K562 (cell line): ENCODE results near the gene KPNA3. TPM values are rescaled to one million over a fixed set of nuclear protein-coding genes. Genes with fewer than 3 reads are reported as not detected.
A peak's percentile ranks its signal among the peaks of the same experiment; 100 is the strongest.

ENCODE experiments used
- ATAC-seq: fragments of 200-7000 bp; cut with Tn5 transposase; 3 replicates; pipeline ENCODE4 v1.9.1; 2020; ENCODE audit warnings: moderate library complexity
- BruUV-seq: library from RNA; stranded (reverse); fragments of 400-500 nt; replicated peaks from 2 replicates; lab custom pipeline; 2021; lab: Mats Ljungman, UMichigan
- CTCF ChIA-PET: fragments of 300-600 bp; formaldehyde crosslinking; extraction: SDS; loops from one replicate; lab custom pipeline; 2021; ENCODE audit warnings: low intra/inter-chr PET ratio; lab: Yijun Ruan, JAX
- POLR2A ChIA-PET: fragments of 300-600, 350-650 bp; sonication (Branson Sonifier 250); formaldehyde crosslinking; extraction: SDS; loops from one replicate; lab custom pipeline; 2021; ENCODE audit warnings: antibody characterized with exemption, inconsistent platforms; lab: Yijun Ruan, JAX
- DNase-seq, 4 experiments: peaks; one replicate each; pipeline versions ENCODE4 v3.0.0 to v3.0.0-alpha.2; 2011 to 2018; ENCODE audit warnings: low spot score in 3 of 4, mixed read lengths in 3 of 4; ENCODE audit errors: extremely low read depth in 1 of 4
- FAIRE-seq: peaks from 2 replicates; lab custom pipeline; 2011; peaks lifted over from hg19 to GRCh38; lab: Jason Lieb, UNC
- H2AFZ ChIP-seq: 2 replicates; pipeline ENCODE4 v1.6.0; 2011; ENCODE audit warnings: low read depth, low read length, control low read depth, inconsistent platforms
- H3K27ac ChIP-seq: fragments of 200-600 bp; 3 replicates; pipeline ENCODE4 v1.8.0; 2011; ENCODE audit warnings: low read depth, mild to moderate bottlenecking, control low read depth, inconsistent platforms, low read length, moderate library complexity, mixed read lengths; ENCODE audit errors: extremely low read depth
- H3K27me3 ChIP-seq, 2 experiments: fragments of 300-600 bp in 1 of 2; 2 replicates in 1 of 2; 3 replicates in 1 of 2; pipeline versions ENCODE4 v1.6.0 to v1.8.0; 2011; ENCODE audit warnings: inconsistent platforms in 2 of 2, low read length in 2 of 2, mild to moderate bottlenecking in 1 of 2, mixed read lengths in 1 of 2, moderate library complexity in 1 of 2; ENCODE audit not compliant: control insufficient read depth in 2 of 2, insufficient read depth in 2 of 2
- H3K36me3 ChIP-seq: fragments of 300-600 bp; 3 replicates; pipeline ENCODE4 v1.8.0; 2011; ENCODE audit warnings: mild to moderate bottlenecking, low read length, inconsistent platforms; ENCODE audit not compliant: control insufficient read depth, insufficient read depth
- H3K4me1 ChIP-seq, 2 experiments: fragments of 200-600 bp in 1 of 2; replicated peaks in 1 of 2; 2 replicates in 1 of 2; 3 replicates in 1 of 2; pipeline versions ENCODE4 v1.5.1 to v1.8.0; 2011; ENCODE audit warnings: inconsistent platforms in 2 of 2, low read length in 2 of 2, mild to moderate bottlenecking in 1 of 2, mixed read lengths in 1 of 2, moderate library complexity in 1 of 2; ENCODE audit not compliant: control insufficient read depth in 2 of 2, insufficient read depth in 2 of 2
- H3K4me2 ChIP-seq: 2 replicates; pipeline ENCODE4 v1.6.1; 2011; ENCODE audit warnings: low read length, control low read depth, inconsistent platforms, mixed read lengths; ENCODE audit not compliant: insufficient read depth
- H3K4me3 ChIP-seq: fragments of 200-600 bp; sonication (generic), shearing (Covaris generic); 2 replicates; pipeline ENCODE4 v1.5.1; 2016; ENCODE audit warnings: control low read depth, inconsistent platforms
- H3K79me2 ChIP-seq: fragments of 200-600 bp; 3 replicates; pipeline ENCODE4 v1.8.0; 2011; ENCODE audit warnings: low read length, inconsistent platforms; ENCODE audit not compliant: control insufficient read depth, insufficient read depth
- H3K9ac ChIP-seq, 2 experiments: 2 replicates each; pipeline versions ENCODE4 v1.6.0 to v1.6.1; 2011; ENCODE audit warnings: low read depth in 2 of 2, low read length in 2 of 2, control low read depth in 1 of 2, inconsistent platforms in 1 of 2, mild to moderate bottlenecking in 1 of 2, mixed read lengths in 1 of 2; ENCODE audit not compliant: insufficient read depth in 1 of 2
- H3K9me1 ChIP-seq: one replicate; pipeline ENCODE4 v1.6.0; 2011; ENCODE audit warnings: inconsistent platforms, mild to moderate bottlenecking, low read length, moderate library complexity; ENCODE audit not compliant: control insufficient read depth, insufficient read depth
- H3K9me3 ChIP-seq: replicated peaks from 2 replicates; pipeline ENCODE4 v1.5.1; 2011; ENCODE audit warnings: low read depth, low read length, inconsistent platforms; ENCODE audit not compliant: control insufficient read depth, insufficient read depth
- H4K20me1 ChIP-seq: replicated peaks from 2 replicates; pipeline ENCODE4 v1.6.1; 2011; ENCODE audit warnings: low read length, inconsistent platforms, mixed read lengths; ENCODE audit not compliant: control insufficient read depth, insufficient read depth
- NFATC3 ChIP-seq: fragments of 450-650 bp; IDR thresholded peaks from 2 replicates; pipeline ENCODE4 v1.6.1; 2017; ENCODE audit warnings: mild to moderate bottlenecking
- SNRNP70 ChIP-seq: fragments of 200-400 bp; formaldehyde crosslinking; optimal IDR thresholded peaks from 2 replicates; pipeline ENCODE3; 2017; ENCODE audit warnings: low read depth, low read length
- STAT5A ChIP-seq: IDR thresholded peaks from 2 replicates; pipeline ENCODE4 v1.6.1; 2012; ENCODE audit warnings: low read length, inconsistent platforms, borderline replicate concordance
- YBX1 ChIP-seq: fragments of 450-650 bp; IDR thresholded peaks from 2 replicates; pipeline ENCODE4 v1.7.1; 2016; ENCODE audit warnings: mild to moderate bottlenecking
- ZNF408 ChIP-seq: fragments of 250-450 bp; sonication (Bioruptor Pico); IDR thresholded peaks from 2 replicates; pipeline ENCODE4 v1.4.0; 2020; ENCODE audit warnings: low read depth, mild to moderate bottlenecking, moderate library complexity
- ZNF41 ChIP-seq: fragments of 250-450 bp; sonication (Bioruptor Pico); conservative IDR thresholded peaks from 2 replicates; pipeline ENCODE4 v1.4.0; 2020; ENCODE audit warnings: mild to moderate bottlenecking
- in situ Hi-C: fragments of 300-500 bp; cut with MboI; formaldehyde crosslinking; loops from 4 replicates; pipeline ENCODE4 v1.15.0; 2018; ENCODE audit warnings: inconsistent platforms, mixed read lengths
- intact Hi-C: fragments of 100-400 bp; cut with micrococcal nuclease; formaldehyde crosslinking; loops from 2 replicates; pipeline ENCODE4 v1.14.2; 2022
- polyA plus RNA-seq, 8 experiments: library from polyadenylated mRNA; depleted of rRNA in 4 of 8; stranded (reverse) in 5 of 8; unstranded in 3 of 8; fragments of >200 nt; fragmentation: Nextera tagmentation in 2 of 8; fragmentation: Illumina TruSeq in 1 of 8; extraction: Ambion mirVana in 2 of 8; extraction: Trizol in 1 of 8; gene quantifications; 2 replicates each; pipeline versions ENCODE4 v1.2.1 to v1.2.3, GENCODE V29; 2011 to 2014; ENCODE audit warnings: inconsistent platforms in 1 of 8, missing spikeins in 1 of 8
- total RNA-seq, 7 experiments: library from RNA; depleted of rRNA in 6 of 7; stranded (reverse); fragments of >200 nt in 6 of 7; fragmentation: Illumina TruSeq in 2 of 7; extraction: Trizol in 2 of 7; gene quantifications; 2 replicates each; pipeline versions ENCODE4 v1.2.1 to v1.2.3, GENCODE V29; 2011 to 2021; ENCODE audit warnings: low replicate concordance in 1 of 7
- TF ChIP-seq, protein P1 (sequence below): sonication (generic); formaldehyde crosslinking; IDR thresholded peaks from 2 replicates; pipeline ENCODE4 v1.8.0; 2022; ENCODE audit warnings: missing genetic modification reagents, mild to moderate bottlenecking, borderline replicate concordance
- TF ChIP-seq, protein P2 (sequence below): fragments of 450-650 bp; IDR thresholded peaks from 2 replicates; pipeline ENCODE4 v1.6.1; 2018; ENCODE audit not compliant: partially characterized antibody
- TF ChIP-seq, protein P3 (sequence below): fragments of 250-450 bp; sonication (Bioruptor Pico); IDR thresholded peaks from 2 replicates; pipeline ENCODE4 v1.4.0; 2020; ENCODE audit warnings: mild to moderate bottlenecking, moderate library complexity

Gene KPNA3
- total and polyA plus RNA-seq, 9 of the 15 experiments (the other 6 are each of a cell fraction or from before 2014, with no cell fraction given) = 8.5 to 23.4 (median 15.7) TPM

DNA sequence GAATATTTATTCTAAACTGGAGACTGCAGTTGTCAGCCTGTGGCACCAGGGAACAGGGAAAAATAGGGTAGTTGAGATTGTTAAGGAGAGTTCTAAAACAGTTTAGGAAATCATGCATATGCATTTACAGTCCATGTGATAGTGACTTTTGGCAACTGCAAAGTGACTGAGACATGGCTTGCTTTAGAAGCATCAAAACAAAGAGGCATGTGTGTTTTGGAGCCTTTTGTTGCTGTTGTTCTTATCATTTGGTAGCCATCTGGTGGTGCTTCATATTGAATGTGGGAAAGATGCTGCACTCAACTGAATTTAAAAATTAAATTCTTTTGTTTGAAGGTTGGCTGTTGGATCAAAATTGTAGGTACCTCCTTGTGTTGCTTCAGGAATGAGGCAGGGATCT is 91.0 kb downstream of the KPNA3 start:
- H3K36me3 ChIP-seq = peaks cover 29% of the 10 kb centered on the region; the same call in 2 of the 3 replicates
- no peaks in the 10 kb centered on the region for H3K27me3 ChIP-seq
- ChIA-PET CTCF (no interaction called here), POLR2A (no interaction called here)
- H2AFZ ChIP-seq = no peak overlapping the region
- H3K4me3 ChIP-seq = no peak overlapping the region
- no peak overlapping the region for H3K27ac ChIP-seq
- intact Hi-C loops (no loop called here), in situ Hi-C loops (no loop called here)
- DNase-seq (no peak), FAIRE-seq (peak; percentile 15), ATAC-seq (no peak)
- no peaks in the 10 kb centered on the region for H3K4me1 ChIP-seq
- H3K79me2 ChIP-seq = no peaks in the 10 kb centered on the region
- TF ChIP-seq ZNF408 (CRISPR knock-in tag) = no peak
- TF ChIP-seq SNRNP70 = no peak
- TF ChIP-seq, protein P1, sequence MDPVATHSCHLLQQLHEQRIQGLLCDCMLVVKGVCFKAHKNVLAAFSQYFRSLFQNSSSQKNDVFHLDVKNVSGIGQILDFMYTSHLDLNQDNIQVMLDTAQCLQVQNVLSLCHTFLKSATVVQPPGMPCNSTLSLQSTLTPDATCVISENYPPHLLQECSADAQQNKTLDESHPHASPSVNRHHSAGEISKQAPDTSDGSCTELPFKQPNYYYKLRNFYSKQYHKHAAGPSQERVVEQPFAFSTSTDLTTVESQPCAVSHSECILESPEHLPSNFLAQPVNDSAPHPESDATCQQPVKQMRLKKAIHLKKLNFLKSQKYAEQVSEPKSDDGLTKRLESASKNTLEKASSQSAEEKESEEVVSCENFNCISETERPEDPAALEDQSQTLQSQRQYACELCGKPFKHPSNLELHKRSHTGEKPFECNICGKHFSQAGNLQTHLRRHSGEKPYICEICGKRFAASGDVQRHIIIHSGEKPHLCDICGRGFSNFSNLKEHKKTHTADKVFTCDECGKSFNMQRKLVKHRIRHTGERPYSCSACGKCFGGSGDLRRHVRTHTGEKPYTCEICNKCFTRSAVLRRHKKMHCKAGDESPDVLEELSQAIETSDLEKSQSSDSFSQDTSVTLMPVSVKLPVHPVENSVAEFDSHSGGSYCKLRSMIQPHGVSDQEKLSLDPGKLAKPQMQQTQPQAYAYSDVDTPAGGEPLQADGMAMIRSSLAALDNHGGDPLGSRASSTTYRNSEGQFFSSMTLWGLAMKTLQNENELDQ (CRISPR knock-in tag) = no peak
- no peak for TF ChIP-seq STAT5A
- no peak for TF ChIP-seq ZNF41 (CRISPR knock-in tag)
- TF ChIP-seq, protein P2, sequence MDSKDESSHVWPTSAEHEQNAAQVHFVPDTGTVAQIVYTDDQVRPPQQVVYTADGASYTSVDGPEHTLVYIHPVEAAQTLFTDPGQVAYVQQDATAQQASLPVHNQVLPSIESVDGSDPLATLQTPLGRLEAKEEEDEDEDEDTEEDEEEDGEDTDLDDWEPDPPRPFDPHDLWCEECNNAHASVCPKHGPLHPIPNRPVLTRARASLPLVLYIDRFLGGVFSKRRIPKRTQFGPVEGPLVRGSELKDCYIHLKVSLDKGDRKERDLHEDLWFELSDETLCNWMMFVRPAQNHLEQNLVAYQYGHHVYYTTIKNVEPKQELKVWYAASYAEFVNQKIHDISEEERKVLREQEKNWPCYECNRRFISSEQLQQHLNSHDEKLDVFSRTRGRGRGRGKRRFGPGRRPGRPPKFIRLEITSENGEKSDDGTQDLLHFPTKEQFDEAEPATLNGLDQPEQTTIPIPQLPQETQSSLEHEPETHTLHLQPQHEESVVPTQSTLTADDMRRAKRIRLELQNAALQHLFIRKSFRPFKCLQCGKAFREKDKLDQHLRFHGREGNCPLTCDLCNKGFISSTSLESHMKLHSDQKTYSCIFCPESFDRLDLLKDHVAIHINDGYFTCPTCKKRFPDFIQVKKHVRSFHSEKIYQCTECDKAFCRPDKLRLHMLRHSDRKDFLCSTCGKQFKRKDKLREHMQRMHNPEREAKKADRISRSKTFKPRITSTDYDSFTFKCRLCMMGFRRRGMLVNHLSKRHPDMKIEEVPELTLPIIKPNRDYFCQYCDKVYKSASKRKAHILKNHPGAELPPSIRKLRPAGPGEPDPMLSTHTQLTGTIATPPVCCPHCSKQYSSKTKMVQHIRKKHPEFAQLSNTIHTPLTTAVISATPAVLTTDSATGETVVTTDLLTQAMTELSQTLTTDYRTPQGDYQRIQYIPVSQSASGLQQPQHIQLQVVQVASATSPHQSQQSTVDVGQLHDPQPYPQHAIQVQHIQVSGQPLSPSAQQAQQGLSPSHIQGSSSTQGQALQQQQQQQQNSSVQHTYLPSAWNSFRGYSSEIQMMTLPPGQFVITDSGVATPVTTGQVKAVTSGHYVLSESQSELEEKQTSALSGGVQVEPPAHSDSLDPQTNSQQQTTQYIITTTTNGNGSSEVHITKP = no peak
- TF ChIP-seq YBX1 = no peak
- TF ChIP-seq NFATC3 = no peak
- TF ChIP-seq, protein P3, sequence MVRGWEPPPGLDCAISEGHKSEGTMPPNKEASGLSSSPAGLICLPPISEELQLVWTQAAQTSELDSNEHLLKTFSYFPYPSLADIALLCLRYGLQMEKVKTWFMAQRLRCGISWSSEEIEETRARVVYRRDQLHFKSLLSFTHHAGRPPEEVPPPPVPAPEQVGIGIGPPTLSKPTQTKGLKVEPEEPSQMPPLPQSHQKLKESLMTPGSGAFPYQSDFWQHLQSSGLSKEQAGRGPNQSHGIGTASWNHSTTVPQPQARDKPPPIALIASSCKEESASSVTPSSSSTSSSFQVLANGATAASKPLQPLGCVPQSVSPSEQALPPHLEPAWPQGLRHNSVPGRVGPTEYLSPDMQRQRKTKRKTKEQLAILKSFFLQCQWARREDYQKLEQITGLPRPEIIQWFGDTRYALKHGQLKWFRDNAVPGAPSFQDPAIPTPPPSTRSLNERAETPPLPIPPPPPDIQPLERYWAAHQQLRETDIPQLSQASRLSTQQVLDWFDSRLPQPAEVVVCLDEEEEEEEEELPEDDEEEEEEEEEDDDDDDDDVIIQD = no peak
- no TSS peak for BruUV-seq
- H4K20me1 ChIP-seq = no peaks in the 10 kb centered on the region
- H3K9me1 ChIP-seq = no peaks in the 10 kb centered on the region
- H3K9me3 ChIP-seq = no peaks in the 10 kb centered on the region
- no peak overlapping the region for H3K9ac ChIP-seq
- no peak overlapping the region for H3K4me2 ChIP-seq
